ENCODE measurements around the gene FOXN1. TPM values are rescaled to one million over a fixed set of nuclear protein-coding genes. Genes with fewer than 3 reads are reported as not detected.

Gene FOXN1
- total RNA-seq, 8 experiments from 2014 or later, result 0.08 to 0.73 (median 0.66) TPM; not detected in 3

DNA sequence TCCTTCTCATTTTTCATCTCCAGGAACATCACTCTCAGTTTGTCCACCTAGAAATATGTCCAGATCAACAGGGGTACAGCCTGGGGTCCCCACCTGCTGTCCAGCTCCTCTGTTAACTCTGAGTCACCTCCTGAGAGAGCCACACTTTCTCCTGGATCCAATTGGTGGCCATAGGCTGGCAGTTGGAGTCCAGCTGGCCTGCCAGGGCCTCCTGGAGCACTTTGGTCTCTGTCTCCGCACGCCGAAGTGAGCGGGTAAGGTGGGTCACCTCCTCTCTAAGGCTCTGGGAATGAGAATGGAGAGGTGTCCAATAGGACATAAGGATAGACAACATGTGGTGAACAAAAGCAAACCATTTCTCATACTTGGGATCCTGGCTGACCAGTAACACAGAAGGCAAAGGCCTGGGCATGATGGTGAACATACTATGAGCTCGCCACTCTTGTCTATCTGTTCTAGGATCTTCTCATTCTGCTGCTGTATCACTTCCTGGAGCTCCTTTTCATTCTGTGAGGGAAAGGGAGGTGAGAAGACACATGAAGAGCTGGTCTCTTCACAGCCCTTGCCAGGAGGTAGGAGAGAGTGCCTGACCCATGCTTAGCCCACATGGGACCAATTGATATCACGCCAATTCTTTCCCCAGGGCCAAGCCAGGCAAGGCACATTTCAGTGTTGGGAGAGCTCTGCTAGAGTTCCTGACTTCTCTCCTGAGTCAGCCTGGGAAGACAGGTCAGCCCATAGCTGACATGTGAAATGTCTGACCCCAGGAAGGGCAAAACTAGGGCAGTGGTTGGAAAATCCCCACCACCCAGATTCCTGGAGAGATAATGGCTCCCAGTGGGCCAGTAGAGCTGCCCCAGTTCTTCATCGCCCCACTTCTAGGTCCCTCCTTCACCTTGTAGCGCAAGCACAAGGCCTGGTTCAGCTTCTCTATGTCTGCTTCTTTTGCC, 72.4 kb downstream of the FOXN1 start:
- WGBS, 10 experiments, result 90 to 100% (median 97%) methylated on average over 1 to 6 of the region's 8 CpGs; no CpG with 5 or more reads in 3 of the 10 experiments
- in situ Hi-C loops (cut with MboI; ENCODE audit: low pct_unique_long_range_greater_than_20kb in 2 of 9, low sequenced_read_pairs in 9 of 9, unreplicated experiment in 9 of 9), result loop anchor here in 1 of 9 experiments (25.0 kb wide), 1 partner anchor 91 kb away; no protein-coding TSS in a partner anchor
- H3K27ac ChIP-seq, result no peak overlapping the region
- H3K4me1 ChIP-seq (replicated peaks in 1 of 2), result peaks cover 9 to 17% of the 10 kb centered on the region in 2 donors
- ATAC-seq (replicated peaks in 6 of 8), result no peak
- no peak overlapping the region for H3K4me3 ChIP-seq

DNA sequence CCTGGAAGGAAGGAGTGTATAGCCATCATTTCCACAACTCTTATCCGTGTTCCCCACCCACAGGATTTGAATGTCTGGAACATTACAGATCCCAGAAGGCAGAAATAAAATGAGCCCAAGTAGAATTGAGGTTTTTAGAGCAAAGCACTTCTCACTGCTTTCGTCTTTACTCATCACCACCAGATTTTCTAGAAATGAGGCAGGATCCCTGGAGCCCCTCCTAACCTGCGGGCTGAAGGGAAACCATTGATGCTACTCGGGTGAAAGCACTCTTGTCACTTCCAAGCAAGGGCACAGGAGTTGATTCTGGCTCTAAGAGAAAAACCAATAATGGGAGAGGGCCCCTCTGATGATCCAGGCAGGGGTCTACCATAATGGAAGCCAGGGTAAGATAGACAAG, 73.4 kb downstream of the FOXN1 start:
- 67 to 100% (median 92%) methylated on average over 1 to 4 of the region's 4 CpGs; no CpG with 5 or more reads in 4 of the 10 experiments for WGBS, 10 experiments
- Histone ChIP-seq H3K27ac (no peak overlapping the region), H3K4me3 (no peak overlapping the region), H3K4me1 (replicated peaks in 1 of 2) (peaks cover 9 to 17% of the 10 kb centered on the region in 2 donors)
- in situ Hi-C loops (cut with MboI; ENCODE audit: low pct_unique_long_range_greater_than_20kb in 2 of 9, low sequenced_read_pairs in 9 of 9, unreplicated experiment in 9 of 9), result loop anchor here in 1 of 9 experiments (25.0 kb wide), 1 partner anchor 92 kb away; no protein-coding TSS in a partner anchor
- ATAC-seq (replicated peaks in 6 of 8), result no peak

- Histone ChIP-seq H3K27ac (no peak overlapping the region), H3K4me1 (replicated peaks in 1 of 2) (peaks cover 2 to 9% of the 10 kb centered on the region in 2 donors), H3K4me3 (no peak overlapping the region)
- in situ Hi-C loops (cut with MboI; ENCODE audit: low pct_unique_long_range_greater_than_20kb in 2 of 9, low sequenced_read_pairs in 9 of 9, unreplicated experiment in 9 of 9), result loop anchor here in 1 of 9 experiments (25.0 kb wide), 1 partner anchor 94 kb away; no protein-coding TSS in a partner anchor
- ATAC-seq (replicated peaks in 6 of 8), result no peak
- 100% methylated on average over 1 of the region's 3 CpGs; no CpG with 5 or more reads in 9 of the 10 experiments for WGBS, 10 experiments
These were observed 74.8 kb downstream of the FOXN1 start for GRCh38 chr17:28580959-28581358.

- Histone ChIP-seq H3K4me3 (no peak overlapping the region), H3K27ac (no peak overlapping the region), H3K4me1 (replicated peaks in 1 of 2) (peaks cover 0 to under 1% of the 10 kb centered on the region in 2 donors)
- in situ Hi-C loops (cut with MboI; ENCODE audit: low pct_unique_long_range_greater_than_20kb in 2 of 9, low sequenced_read_pairs in 9 of 9, unreplicated experiment in 9 of 9), result loop anchor here in 1 of 9 experiments (25.0 kb wide), 1 partner anchor 95 kb away; no protein-coding TSS in a partner anchor
- no peak for ATAC-seq (replicated peaks in 6 of 8)
- WGBS, 10 experiments, result 92 to 100% (median 100%) methylated on average over 1 to 2 of the region's 2 CpGs; no CpG with 5 or more reads in 1 of the 10 experiments
These were observed 76.4 kb downstream of the FOXN1 start for GRCh38 chr17:28582513-28582912.

DNA sequence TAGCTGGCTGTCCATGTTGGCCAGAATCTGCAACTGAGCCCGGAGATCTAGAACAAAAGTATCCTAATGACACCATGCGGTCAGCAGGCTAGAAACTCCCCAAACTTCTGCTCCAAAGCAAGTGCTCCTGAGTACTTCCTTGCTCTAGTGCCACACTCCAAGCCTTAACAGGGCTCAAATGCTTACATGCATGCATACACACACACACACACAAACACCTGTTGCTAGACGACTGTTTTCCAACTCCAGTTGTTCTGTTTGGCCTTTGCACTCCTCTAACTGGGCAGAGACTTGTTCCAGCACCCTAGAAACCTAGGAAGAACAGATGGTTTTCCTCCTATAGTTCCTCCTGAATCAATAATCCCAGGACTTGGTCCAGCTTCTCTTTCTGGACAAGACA, 78.3 kb downstream of the FOXN1 start:
- in situ Hi-C loops (cut with MboI; ENCODE audit: low pct_unique_long_range_greater_than_20kb in 2 of 9, low sequenced_read_pairs in 9 of 9, unreplicated experiment in 9 of 9), result loop anchor here in 1 of 9 experiments (25.0 kb wide), 1 partner anchor 97 kb away; no protein-coding TSS in a partner anchor
- no peak for ATAC-seq (replicated peaks in 6 of 8)
- WGBS, 10 experiments, result 86 to 100% (median 93%) methylated on average over 1 to 3 of the region's 3 CpGs; no CpG with 5 or more reads in 3 of the 10 experiments

GRCh38 chr17:28585851-28586250, 79.7 kb downstream of the FOXN1 start:
- H3K4me3 ChIP-seq, result no peak overlapping the region
- in situ Hi-C loops (cut with MboI; ENCODE audit: low pct_unique_long_range_greater_than_20kb in 2 of 9, low sequenced_read_pairs in 9 of 9, unreplicated experiment in 9 of 9), result loop anchor here in 1 of 9 experiments (25.0 kb wide), 1 partner anchor 99 kb away; no protein-coding TSS in a partner anchor
- WGBS, 10 experiments, result 80 to 100% (median 100%) methylated on average over 1 to 3 of the region's 3 CpGs; no CpG with 5 or more reads in 3 of the 10 experiments
- H3K4me1 ChIP-seq (replicated peaks in 1 of 2), result no peaks in the 10 kb centered on the region
- ATAC-seq (replicated peaks in 6 of 8), result no peak
- no peak overlapping the region for H3K27ac ChIP-seq

More for the DNA sequence above, 78.3 kb downstream of the FOXN1 start:
- no peak overlapping the region for H3K27ac ChIP-seq
- no peaks in the 10 kb centered on the region for H3K4me1 ChIP-seq (replicated peaks in 1 of 2)
- H3K4me3 ChIP-seq, result no peak overlapping the region

Other genes starting within 250 kb of the FOXN1 start
- 10 to 100 TPM; 17.5 to 93.4 (median 28.5) TPM for gene TMEM97, start 187.1 kb upstream of the FOXN1 start, total RNA-seq
- 100 to 1,000 TPM in 3 of 8 experiments, 10 to 100 TPM in 5; 30.7 to 106 (median 64.0) TPM for gene IFT20, start 170.9 kb upstream of the FOXN1 start, total RNA-seq
- gene TNFAIP1, start 170.6 kb upstream of the FOXN1 start, total RNA-seq, result 10 to 100 TPM; 20.8 to 69.2 (median 24.8) TPM
- gene POLDIP2, start 148.8 kb upstream of the FOXN1 start, total RNA-seq, result 10 to 100 TPM; 34.5 to 97.9 (median 63.9) TPM
- under 1 TPM in 2 of 8 experiments, not detected in 6; 0.52 to 0.66 TPM for gene SEBOX, start 141.1 kb upstream of the FOXN1 start, total RNA-seq
- 10 to 100 TPM in 1 of 8 experiments, under 1 TPM in 7; 0.40 to 12.0 (median 0.74) TPM for gene VTN, start 136.0 kb upstream of the FOXN1 start, total RNA-seq
- 10 to 100 TPM in 5 of 8 experiments, 1 to 10 TPM in 3; 2.0 to 21.7 (median 10.1) TPM for gene SARM1, start 134.7 kb upstream of the FOXN1 start, total RNA-seq
- 10 to 100 TPM in 5 of 8 experiments, 1 to 10 TPM in 3; 6.5 to 19.3 (median 11.0) TPM for gene SLC46A1, start 100.1 kb upstream of the FOXN1 start, total RNA-seq
- under 1 TPM in 4 of 8 experiments, not detected in 4; 0.09 to 1.00 (median 0.40) TPM for gene SLC13A2, start 32.7 kb upstream of the FOXN1 start, total RNA-seq
- gene UNC119, start 46.3 kb downstream of the FOXN1 start, total RNA-seq, result 10 to 100 TPM; 12.6 to 77.8 (median 39.2) TPM
- 10 to 100 TPM; 39.0 to 56.7 (median 49.2) TPM for gene PIGS, start 65.2 kb downstream of the FOXN1 start, total RNA-seq
- gene ALDOC, start 70.5 kb downstream of the FOXN1 start, total RNA-seq, result 100 to 1,000 TPM in 1 of 8 experiments, 10 to 100 TPM in 7; 15.3 to 104 (median 33.1) TPM
- 10 to 100 TPM in 4 of 8 experiments, 1 to 10 TPM in 4; 2.3 to 65.8 (median 9.8) TPM for gene SPAG5, start 92.7 kb downstream of the FOXN1 start, total RNA-seq
- gene RSKR, start 107.8 kb downstream of the FOXN1 start, total RNA-seq, result 10 to 100 TPM in 6 of 8 experiments, 1 to 10 TPM in 2; 4.0 to 34.1 (median 15.6) TPM
- gene BLTP2, start 138.8 kb downstream of the FOXN1 start, total RNA-seq, result 100 to 1,000 TPM in 2 of 8 experiments, 10 to 100 TPM in 6; 36.7 to 124 (median 57.8) TPM
- 10 to 100 TPM; 39.5 to 79.9 (median 47.5) TPM for gene SDF2, start 155.6 kb downstream of the FOXN1 start, total RNA-seq
- 100 to 1,000 TPM in 2 of 8 experiments, 10 to 100 TPM in 6; 23.1 to 109 (median 45.0) TPM for gene SUPT6H, start 155.9 kb downstream of the FOXN1 start, total RNA-seq
- 10 to 100 TPM in 2 of 8 experiments, 1 to 10 TPM in 5, under 1 TPM in 1; 0.66 to 10.4 (median 5.7) TPM for gene PROCA1, start 205.5 kb downstream of the FOXN1 start, total RNA-seq
- 10 to 100 TPM in 7 of 8 experiments, 1 to 10 TPM in 1; 9.4 to 91.5 (median 44.4) TPM for gene RAB34, start 211.5 kb downstream of the FOXN1 start, total RNA-seq
- 1,000 to 10,000 TPM; 1,065 to 1,674 (median 1,567) TPM for gene RPL23A, start 213.6 kb downstream of the FOXN1 start, total RNA-seq
- gene TLCD1, start 219.9 kb downstream of the FOXN1 start, total RNA-seq, result 10 to 100 TPM in 3 of 8 experiments, 1 to 10 TPM in 5; 3.4 to 38.3 (median 7.5) TPM
- 1 to 10 TPM; 1.6 to 9.2 (median 3.2) TPM for gene NEK8, start 222.4 kb downstream of the FOXN1 start, total RNA-seq
- 10 to 100 TPM; 38.4 to 86.7 (median 67.7) TPM for gene TRAF4, start 237.7 kb downstream of the FOXN1 start, total RNA-seq